Astrocyte of the cerebellum (primary cell): ENCODE data around the gene EPHB2.
A peak's percentile ranks its signal among the peaks of the same experiment; 100 is the strongest.

Experiments used
- DNase-seq: peaks from one replicate; pipeline ENCODE4 v3.0.0-alpha.2; 2011; ENCODE audit warnings: low read depth
- H3K4me3 ChIP-seq: 2 replicates; pipeline ENCODE4 v1.5.1; 2011; ENCODE audit warnings: mild to moderate bottlenecking, low read depth, low read length, moderate library complexity
- in situ Hi-C: cut with HindIII; loops from 2 replicates; pipeline ENCODE4 v1.10.0; 2017; ENCODE audit warnings: low sequenced_read_pairs
- TF ChIP-seq, protein P1 (sequence below): IDR thresholded peaks from 2 replicates; pipeline ENCODE4 v1.5.1; 2012; ENCODE audit warnings: low read length, low read depth, moderate library complexity, mild to moderate bottlenecking; ENCODE audit errors: missing control alignments

Gene EPHB2

GRCh38 chr1:22804969-22805671 lies 94.5 kb downstream of the EPHB2 start:
- no peak overlapping the region for H3K4me3 ChIP-seq
- no peak for DNase-seq
- TF ChIP-seq, protein P1, sequence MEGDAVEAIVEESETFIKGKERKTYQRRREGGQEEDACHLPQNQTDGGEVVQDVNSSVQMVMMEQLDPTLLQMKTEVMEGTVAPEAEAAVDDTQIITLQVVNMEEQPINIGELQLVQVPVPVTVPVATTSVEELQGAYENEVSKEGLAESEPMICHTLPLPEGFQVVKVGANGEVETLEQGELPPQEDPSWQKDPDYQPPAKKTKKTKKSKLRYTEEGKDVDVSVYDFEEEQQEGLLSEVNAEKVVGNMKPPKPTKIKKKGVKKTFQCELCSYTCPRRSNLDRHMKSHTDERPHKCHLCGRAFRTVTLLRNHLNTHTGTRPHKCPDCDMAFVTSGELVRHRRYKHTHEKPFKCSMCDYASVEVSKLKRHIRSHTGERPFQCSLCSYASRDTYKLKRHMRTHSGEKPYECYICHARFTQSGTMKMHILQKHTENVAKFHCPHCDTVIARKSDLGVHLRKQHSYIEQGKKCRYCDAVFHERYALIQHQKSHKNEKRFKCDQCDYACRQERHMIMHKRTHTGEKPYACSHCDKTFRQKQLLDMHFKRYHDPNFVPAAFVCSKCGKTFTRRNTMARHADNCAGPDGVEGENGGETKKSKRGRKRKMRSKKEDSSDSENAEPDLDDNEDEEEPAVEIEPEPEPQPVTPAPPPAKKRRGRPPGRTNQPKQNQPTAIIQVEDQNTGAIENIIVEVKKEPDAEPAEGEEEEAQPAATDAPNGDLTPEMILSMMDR, result no peak
- in situ Hi-C loops, result loop anchor here (5.0 kb wide), 1 partner anchor 48 kb away; no protein-coding TSS in a partner anchor

DNA sequence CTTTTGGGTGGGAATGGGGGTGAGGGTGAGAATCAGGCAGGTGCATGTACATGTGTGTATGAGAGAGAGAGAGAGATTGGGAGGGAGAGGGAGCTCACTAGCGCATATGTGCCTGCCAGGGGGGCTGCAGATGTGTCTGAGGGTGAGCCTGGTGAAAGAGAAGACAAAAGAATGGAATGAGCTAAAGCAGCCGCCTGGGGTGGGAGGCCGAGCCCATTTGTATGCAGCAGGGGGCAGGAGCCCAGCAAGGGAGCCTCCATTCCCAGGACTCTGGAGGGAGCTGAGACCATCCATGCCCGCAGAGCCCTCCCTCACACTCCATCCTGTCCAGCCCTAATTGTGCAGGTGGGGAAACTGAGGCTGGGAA lies 95.0 kb downstream of the EPHB2 start:
- TF ChIP-seq, protein P1, result no peak
- no peak overlapping the region for H3K4me3 ChIP-seq
- in situ Hi-C loops, result loop anchor here (5.0 kb wide), 1 partner anchor 48 kb away; no protein-coding TSS in a partner anchor
- DNase-seq, result no peak

DNA sequence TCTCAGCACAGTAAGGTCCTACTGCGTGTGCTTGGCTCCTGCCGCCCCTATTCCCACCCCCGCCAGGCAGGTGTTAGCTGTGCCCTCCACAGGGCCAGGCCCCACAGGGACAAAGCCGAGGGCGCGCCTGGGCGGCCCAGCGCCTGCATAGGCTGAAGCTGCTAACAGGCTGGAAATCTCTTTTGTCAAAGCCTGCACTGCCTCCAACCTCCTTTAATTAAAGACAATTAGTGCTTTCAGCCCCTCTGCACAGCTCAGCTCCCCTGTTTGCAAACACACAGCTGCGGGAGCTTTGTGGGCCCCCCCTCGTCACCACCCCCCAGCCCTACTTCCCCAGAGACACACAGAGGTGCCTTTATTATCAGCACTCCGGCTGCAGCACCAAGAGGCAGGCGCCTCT lies 95.9 kb downstream of the EPHB2 start:
- H3K4me3 ChIP-seq, result no peak overlapping the region
- DNase-seq, result no peak
- in situ Hi-C loops, result loop anchor here (5.0 kb wide), 1 partner anchor 49 kb away; no protein-coding TSS in a partner anchor
- TF ChIP-seq, protein P1, result no peak

GRCh38 chr1:22807340-22807739 lies 96.7 kb downstream of the EPHB2 start:
- H3K4me3 ChIP-seq, result no peak overlapping the region
- in situ Hi-C loops, result loop anchor here (5.0 kb wide), 1 partner anchor 50 kb away; no protein-coding TSS in a partner anchor
- DNase-seq, result no peak
- TF ChIP-seq, protein P1, result no peak

DNA sequence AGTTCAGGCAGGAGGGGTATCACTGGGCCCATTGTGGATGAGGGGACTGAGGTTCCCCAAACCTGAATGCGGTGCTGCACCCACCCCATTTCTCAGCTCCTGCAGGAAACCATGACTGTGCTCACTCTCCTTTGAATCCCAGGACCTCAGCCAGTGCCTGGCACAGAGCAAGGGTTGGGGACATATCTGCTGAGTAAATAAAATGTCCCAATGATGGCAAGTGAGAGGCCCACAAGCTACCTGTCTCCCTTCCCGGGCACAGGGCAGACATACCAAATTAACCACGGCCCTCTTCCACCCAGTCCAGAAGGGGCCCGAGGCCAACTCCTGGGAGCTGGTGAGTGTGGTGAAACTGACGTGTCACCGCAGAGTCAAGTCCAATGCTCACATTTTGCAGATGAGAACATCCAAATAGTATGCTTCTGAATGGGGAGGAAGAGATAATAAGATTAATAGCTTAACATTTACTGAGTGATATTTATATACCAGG lies 97.6 kb downstream of the EPHB2 start:
- no peak overlapping the region for H3K4me3 ChIP-seq
- TF ChIP-seq, protein P1, result no peak
- peak; percentile 49 for DNase-seq
- in situ Hi-C loops, result loop anchor here (5.0 kb wide), 1 partner anchor 51 kb away; no protein-coding TSS in a partner anchor

GRCh38 chr1:22808676-22809483 lies 98.2 kb downstream of the EPHB2 start:
- TF ChIP-seq, protein P1, result no peak
- DNase-seq, result peak; percentile 57
- in situ Hi-C loops, result loop anchor here (5.0 kb wide), 1 partner anchor 52 kb away; no protein-coding TSS in a partner anchor
- H3K4me3 ChIP-seq, result no peak overlapping the region
